ENCODE results near the gene NRG2.

Gene NRG2

DNA sequence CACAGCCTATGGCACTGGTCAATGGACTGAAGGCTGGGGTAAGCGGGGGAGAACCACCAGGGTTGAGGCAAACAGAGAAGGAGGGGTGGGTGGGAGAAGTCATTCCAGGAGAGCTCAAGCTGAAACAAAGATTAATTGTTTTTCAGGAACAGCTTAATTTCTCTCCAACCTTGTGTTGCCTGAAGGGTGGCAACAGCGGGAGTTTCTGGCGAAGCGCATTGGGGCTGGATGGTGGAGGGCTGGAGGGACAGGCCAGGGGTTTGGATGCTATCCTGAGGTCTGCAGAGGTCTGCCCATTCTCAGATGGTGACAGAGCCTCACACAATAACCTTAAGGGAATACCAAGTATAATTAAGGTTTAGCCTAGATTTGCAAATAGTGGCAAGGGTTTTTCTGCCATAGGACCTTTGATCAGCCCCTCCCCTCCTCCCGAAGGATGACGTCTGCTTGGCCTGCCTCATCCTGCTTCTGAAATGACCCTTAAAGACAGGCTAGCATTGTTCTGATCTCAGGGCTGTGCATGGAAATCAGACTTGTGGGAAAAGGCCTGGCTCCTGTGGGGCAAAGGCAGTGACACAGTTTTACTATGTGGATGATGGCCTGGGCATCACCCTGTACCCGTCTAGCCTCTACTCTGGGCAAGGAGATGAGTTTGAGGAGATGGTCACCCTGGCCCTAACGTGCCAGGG, 214.7 kb downstream of the NRG2 start:
- DNase-seq = no peak

DNA sequence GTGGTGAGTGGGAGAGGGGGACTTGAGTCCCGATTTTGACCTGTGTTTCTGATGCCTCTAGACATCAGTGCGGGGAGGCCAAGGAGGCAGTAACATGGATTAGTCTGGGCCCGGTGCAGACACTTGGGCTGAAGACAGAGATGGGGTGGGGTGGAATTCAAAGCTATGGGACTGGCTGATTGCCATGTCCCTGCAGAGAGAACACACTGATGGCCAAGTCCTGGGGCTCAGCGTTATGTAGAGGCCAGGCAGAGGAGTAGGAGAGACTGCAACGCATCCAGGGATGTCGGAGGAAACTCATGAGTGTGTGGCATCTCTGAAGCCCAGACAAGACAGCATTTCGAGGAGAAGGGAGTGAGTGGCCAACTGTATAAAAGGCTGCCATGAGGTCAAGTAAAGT, 217.4 kb downstream of the NRG2 start:
- DNase-seq = no peak

DNA sequence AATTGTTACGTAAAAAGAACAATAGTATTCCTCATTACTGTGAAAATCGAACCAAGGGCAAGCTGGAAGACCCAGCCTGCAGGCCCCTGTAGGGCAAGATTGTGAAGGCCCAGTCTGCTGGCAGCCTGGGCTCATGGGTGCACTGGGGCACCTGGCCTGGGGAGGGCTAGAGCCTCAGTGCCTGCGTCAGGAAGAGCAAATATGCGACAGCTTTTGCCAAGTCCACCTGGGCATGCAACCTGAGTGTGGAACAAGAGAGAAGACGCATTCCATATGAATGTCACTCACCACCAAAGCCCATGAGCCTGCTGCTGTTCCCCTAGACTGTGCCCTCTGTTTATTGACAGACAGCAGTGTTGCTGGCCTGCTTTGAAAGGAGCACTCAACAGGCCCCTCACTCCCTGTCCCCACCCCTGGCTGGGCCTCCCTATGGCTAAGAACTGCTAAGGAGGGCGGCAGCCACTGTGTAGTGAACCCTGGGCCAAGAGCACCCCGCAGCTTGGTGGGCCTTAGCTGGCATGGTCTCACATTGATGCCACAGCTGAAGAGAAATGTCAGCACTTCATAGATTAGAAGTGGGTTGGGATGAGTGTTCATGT, 219.2 kb downstream of the NRG2 start:
- no peak for DNase-seq

DNA sequence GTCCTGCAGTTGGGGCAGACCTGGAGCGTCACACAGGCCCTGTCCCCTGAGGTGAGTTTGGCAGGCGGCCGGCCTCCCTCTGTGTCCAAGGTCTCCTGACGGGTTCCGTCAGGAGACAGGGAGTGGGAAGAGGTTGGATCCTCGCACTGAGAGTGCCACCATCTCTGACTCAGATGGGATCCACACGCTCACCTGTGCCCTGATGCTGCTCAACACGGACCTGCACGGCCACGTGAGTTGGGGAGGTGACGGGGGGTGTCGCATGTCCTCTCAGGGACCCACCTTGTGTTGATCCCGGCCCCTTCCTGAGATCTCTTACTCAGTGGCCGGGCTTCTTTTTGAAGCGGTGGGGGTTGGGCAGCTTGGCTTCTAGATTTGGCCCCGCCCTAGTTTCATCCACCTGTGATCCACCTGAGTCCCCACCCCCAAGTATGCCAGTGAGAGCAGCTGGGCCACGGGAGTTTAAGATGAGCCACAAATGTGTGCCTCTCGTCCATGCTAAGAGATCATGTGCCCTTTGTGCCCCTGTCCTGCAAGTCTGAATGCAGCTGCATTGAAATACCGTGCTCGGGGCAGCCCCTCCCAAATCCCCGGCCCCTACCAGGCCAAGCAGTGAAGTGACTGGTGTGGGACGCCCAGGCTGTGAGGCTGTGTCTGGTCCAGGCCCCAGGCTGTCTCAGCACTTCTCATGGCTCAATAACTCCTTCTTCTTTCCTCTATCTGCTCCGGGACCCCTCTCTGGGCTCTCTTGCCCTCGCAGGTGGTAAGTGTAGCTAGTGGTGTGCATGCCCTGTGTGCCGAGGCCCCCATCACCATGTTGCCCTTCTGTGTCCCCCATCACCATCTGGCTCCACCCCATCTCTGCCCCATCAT, 220.3 kb downstream of the NRG2 start:
- no peak for DNase-seq

DNA sequence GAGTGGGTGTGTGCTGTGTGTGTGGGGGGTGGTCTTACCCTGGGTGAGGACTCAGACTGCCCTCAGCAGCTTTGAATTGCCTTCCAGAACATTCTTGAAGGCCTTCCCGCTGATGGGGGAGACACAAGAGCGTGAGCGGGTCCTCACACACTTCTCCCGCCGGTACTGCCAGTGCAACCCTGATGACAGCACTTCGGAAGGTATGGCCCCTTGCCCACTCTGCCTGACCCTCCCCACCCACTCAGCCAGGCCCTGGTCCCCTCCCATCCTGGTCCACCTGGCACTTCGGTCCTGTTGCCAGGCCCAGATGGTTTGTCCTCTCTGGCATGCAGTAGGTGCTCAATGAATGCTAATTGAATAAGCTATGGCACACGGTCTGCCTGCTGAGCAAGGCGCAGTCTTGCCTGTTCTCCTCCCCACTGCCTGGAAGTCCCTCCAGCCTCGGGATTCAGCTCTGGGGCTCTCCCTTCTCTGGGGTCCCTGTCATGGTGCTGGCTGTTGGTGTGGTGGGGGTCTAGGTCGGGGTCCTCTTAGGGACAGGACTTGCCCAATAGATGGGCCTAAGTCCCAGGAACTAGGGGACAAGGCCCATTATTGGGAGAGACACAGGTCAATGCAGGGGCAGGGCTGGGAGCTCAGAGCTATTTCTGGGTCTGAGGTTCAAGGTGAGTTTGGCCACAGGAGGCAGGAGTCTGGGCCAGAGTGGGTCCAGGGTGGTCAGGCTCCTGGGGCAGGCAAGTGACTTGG, 221.1 kb downstream of the NRG2 start:
- DNase-seq = no peak

DNA sequence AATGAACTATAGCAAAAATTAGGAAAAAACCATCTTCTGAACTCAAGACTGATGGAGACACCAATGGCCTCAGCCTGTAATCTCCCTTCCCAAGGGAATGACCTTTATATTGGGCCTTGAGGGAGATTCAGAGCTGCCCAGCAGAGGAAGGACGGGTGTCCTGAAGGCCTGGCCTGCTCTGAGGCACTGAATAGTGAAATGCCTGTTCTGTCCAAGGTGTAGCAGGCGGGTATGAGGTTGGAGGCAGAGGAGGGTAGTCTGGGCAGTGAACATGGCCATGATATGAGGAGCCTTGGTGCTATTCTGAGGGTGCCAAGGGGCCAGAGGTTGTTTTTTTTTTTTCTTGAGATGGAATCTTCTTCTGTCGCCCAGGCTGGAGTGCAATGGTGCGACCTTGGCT, 222.5 kb downstream of the NRG2 start:
- DNase-seq = no peak

DNA sequence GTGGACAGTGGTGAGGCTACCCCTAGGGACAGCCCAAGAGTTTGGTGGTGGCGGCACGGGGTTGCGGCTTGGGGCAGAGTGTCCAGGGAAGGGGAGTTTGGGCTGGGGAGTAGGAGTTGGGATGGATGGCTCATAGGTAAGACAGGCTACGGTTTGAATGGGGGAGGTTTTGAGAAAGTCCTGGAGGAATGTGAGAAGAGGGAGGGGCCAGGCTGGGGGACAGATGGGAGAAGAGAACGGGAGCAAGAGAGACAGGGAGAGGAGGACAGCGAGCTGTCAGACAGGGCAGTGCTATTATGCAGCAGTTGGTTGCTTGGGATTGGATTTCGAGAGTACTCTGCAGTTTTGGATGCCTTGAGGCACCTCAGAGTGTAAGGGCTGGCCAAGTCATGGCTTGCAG, 223.0 kb downstream of the NRG2 start:
- DNase-seq = no peak

DNA sequence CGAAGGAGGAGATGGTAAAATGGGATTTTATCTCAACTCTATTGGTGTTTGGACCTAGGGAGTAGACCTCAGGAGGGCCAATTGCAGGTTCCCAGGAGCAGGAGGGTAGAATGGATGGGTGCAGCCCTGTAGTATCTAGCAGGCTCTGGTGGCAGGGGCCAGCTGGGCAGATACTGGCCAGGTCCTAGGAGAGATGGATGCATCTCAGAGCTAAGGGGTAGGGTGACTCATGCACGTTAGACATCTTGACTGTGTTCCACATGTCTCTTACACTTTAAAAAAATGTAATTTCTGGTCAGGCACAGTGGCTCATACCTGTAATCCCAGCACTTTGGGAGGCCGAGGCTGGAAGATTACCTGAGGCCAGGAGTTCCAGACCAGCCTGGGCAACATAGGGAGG, 225.1 kb downstream of the NRG2 start:
- DNase-seq = no peak

DNA sequence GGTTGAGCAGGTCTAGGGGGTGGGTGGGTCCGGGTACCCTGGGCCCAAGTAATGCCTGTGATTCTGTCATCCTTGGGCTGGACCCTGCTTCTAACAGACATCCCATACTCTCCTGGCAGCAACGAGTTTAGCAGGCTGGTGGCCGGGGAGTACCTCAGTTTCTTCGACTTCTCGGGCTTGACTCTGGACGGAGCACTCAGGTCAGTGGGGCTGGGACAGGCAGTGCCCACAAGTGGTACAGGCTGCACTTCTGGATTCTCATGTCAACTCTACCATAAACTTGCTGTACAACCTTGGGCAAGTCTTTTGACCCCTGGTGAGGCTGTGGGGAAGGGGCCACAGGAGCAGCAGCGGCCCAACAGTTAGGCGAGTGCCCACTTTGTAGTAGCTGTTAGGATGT, 225.7 kb downstream of the NRG2 start:
- no peak for DNase-seq

DNA sequence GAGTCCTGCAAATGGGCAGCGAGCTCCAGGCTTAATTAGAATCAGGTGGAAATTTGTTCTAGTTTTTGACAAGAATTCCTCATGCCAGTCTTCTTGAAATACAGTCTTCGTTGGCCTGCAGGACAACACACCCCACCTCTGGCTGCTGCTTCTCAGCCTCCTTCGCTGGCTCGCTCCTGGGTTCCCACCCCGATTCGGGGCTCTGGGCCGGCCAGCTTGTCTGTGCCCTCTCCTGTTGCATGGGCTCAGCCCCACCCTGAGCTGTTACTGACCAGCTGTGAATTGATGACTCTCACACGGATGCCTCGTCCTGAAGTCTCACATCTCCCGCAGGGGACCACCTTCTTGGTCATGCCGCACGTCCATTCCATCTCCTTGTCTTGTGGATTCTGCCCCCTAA, 226.5 kb downstream of the NRG2 start:
- DNase-seq = no peak

DNA sequence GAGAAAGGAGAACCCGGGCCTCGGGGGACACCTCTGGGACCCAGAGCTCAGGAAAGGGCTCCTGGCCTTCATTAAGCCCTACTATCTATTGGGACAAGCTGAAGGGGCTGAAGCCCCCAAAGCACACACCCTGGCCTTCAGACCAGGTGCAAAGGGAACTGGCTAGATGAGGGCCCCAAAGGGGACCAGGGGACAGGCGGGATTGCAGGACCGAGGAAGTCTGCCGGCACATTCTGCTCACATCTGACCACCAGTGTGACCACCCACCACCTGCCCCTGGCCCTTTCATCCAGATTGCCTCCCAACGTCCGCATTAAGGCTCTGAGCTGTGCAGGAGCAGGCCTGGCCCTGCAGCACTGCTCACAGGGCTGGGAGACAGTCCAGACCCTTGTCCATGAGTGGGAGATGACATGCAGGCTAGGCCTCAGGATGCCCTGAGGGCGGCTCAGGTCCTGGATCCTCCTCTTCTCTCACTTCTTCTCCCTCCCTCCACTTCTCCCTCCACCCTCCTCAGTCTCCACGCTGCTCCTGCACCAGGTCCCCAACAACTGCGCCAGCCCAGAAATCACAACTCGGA, 228.3 kb downstream of the NRG2 start:
- no peak for DNase-seq

DNA sequence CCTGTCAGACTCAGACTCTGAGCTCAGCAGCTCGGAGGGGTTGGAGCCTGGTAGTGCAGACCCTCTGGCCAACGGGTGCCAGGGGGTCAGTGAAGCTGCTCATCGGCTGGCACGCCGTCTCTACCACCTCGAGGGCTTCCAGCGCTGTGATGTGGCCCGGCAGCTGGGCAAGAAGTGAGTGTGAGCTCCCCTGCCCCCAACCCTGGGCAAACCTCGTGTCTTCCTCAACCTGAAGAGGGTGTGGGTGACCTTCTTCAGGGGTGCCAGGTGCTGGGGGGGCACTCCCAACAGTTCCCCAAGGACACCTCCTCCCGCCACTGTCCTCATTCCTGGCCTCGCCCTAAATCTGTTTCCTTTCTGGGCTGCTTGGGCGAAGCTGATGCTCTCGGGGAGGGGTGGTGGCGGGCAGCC, 228.9 kb downstream of the NRG2 start:
- no peak for DNase-seq

DNA sequence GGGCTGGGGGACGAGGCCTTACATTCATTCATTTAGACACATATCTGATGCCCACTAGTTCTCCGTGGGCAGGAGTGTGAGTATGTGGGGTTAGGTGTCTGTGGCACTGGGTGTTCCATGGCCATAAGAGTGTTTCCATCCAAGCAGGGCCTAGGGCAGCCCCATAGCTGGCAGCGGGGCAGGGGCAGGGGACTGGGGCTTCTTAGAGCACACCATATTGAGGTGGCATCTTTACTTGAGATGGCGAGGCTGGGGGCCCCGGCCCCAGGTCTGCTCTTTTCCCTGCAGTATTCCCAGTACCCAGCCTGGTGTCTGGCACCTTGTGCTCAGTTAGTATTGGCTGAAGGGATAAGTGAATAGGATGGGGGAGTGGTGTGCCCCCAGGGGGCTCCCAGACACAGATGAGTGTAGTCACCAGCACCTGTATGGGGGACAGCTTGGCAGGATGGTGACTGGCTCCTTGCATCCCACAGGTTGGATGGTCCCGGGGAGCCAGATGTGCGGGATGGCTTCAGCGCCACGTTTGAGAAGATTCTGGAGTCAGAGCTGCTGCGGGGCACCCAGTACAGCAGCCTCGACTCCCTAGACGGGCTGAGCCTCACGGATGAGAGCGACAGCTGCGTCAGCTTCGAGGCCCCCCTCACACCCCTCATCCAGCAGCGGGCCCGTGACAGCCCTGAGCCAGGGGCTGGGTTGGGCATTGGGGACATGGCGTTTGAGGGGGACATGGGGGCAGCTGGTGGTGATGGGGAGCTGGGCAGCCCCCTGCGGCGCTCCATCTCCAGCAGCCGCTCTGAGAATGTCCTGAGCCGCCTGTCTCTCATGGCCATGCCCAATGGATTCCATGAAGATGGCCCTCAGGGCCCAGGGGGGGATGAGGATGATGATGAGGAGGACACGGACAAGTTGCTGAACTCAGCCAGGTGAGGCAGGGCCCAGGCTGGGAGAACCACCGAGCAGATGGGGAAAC, 230.0 kb downstream of the NRG2 start:
- no peak for DNase-seq

DNA sequence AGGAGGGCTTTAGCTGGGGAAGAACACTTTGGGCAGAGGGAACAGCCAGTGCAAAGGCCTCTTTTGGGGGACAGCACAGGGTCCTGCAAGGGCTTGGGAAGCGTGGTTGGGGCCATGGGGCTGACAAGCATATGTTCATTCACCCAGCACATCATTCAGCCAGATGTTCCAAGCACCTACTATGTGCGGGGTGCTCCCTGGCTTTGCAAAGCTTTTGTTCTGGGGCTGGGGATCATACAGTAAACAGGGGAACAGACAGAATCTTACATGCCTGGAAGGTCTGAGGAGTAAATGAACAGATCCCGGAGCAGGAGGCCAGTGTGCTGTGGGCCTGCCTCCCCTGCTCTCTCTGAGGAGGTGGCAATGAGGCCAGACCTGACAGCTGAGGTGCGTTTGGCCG, 230.8 kb downstream of the NRG2 start:
- DNase-seq = no peak

DNA sequence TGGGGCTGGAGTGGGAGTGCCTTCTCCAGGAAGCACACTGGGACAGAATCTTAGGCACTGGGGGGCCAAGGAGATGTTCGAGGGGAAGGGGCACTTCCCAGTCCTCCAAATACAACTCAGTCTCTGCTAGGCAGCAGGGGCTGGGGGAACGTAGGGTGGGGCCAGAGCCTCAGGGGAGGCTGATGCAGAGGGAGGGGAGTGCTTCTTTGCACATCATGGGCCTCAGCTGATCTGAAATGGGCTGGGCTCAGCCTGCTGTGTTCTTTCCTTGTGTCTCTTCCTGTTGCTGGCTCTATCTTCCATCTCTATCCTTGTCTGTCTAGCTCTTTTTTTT, 231.9 kb downstream of the NRG2 start:
- DNase-seq = no peak

DNA sequence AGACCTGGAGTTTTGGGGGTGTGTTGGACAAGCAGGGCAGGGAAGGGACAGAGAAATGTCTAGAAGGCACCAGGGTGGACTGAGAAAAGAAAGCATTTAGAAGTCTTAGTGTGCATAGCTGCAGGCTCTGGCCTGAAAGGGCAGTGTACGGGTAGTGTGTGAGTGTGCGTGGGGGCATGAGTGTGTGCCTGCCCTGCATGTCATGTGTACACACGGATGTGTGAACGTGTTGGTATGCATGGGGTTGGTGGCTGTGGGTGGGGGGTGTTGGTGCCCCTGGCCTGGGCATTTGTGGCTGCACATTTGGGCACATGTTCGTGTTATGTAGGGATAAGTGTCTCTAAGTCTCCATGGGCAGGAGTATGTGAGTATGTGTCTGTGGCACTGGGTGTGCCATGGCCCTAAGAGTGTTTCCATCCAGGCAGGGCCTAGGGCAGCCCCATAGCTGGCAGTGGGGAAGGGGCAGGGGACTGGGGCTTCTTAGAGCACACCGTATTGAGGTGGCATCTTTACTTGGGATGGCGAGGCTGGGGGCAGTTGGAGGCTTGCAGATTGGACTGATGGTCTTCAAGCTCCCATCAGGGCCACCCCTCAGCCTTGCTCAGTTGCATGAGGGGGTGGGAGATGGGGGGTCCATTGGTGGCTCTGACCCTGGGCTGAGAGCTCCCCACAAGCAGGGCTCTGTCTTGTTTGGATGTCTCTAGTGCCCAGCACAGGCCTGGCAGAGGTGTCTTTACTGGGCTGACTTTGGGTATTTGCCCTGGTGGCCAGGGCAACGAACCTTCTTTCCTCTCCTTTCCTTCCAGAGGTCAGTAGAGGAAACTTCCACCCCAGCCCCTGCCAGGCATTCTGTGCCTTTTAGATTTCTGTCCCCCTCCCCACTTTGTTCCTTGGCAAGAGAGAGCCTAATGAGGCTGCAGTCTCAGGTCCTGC, 232.5 kb downstream of the NRG2 start:
- no peak for DNase-seq

DNA sequence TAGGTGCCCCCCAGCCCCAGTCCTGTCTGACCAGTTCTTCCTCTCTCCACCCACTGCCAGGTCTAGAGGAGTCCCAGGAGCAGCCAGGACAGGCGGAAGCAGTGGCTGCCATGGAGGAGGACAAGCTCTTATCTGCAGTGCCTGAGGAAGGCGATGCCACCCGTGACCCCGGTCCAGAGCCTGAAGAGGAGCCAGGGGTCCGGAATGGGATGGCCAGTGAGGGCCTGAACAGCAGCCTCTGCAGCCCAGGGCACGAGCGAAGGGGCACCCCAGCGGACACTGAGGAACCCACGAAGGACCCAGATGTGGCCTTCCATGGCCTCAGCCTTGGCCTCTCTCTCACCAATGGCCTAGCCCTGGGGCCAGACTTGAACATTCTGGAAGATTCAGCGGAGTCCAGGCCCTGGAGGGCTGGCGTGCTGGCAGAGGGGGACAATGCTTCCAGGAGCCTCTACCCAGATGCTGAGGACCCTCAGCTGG, 233.7 kb downstream of the NRG2 start:
- no peak for DNase-seq

DNA sequence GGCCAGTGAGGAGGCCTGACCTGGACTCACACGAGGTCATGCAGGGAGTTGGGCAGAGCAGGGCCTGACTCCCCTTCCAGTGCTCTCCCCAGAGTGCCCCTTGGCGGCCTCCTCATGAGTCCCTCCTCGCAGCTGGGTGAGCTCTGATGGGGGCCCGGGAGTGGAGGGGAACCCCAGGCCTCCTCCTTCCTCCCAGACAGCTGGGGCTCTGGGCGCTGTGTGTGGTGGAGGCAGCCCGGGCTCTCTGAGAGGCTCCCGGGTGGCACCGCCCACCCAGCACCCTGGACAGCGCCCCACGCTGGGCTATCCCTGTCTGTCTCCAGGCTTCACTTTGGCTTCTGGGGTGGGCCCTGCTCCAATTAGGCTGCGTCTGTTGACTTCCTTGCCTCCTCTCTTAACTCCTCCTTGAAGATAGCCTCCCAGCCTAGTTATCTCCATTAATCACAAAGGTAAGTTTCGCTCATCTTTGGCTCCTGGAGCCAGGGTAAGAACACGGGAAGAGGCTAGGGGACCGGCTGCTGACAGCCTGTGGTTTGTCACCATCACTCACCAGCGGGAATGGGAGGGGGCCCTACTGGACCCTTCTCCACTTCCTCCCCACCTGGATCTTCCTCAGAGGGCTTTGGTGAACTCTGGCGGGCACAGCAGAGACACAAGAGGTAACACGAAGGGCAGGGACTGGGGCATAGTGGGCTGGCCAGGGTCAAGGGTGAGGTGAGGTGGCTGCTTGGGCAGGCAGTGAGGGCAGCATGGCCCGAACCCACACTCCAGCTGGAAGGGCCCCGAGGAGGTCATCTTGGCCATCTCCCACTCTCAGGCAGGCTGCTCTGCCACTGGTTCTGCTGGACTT, 234.4 kb downstream of the NRG2 start:
- peak; percentile 64 for DNase-seq

DNA sequence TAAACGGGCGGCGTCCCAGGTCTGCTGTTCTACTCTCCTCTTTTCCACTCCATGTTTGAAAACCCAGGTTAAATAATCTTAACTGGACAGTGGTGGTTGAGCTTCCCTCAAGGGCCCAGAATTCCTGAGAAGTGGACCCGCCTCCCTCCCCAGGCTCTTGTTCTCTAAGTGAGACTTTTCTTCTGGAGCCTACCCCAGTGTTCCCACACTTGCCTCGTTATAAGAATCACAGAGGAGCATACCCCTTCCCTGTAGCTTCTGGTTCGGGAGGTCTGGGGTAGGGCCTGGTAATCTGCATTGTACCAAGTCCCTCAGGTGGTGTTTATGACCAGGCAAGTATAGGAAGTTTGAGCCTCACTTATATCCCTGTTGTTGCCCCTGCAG, 235.5 kb downstream of the NRG2 start:
- no peak for DNase-seq
